ENCODE data around the gene NFATC2. TPM values are rescaled to one million over a fixed set of nuclear protein-coding genes. Genes with fewer than 3 reads are reported as not detected.
"Not testable (repeated sequence)": the region's sequence is repeated elsewhere in the genome, so short reads cannot be mapped to it uniquely, and the experiment has no call there.

Gene NFATC2
- total and polyA plus RNA-seq, 2 of the 4 experiments (the other 2 are of a cell fraction): 0.18 to 0.38 TPM

DNA sequence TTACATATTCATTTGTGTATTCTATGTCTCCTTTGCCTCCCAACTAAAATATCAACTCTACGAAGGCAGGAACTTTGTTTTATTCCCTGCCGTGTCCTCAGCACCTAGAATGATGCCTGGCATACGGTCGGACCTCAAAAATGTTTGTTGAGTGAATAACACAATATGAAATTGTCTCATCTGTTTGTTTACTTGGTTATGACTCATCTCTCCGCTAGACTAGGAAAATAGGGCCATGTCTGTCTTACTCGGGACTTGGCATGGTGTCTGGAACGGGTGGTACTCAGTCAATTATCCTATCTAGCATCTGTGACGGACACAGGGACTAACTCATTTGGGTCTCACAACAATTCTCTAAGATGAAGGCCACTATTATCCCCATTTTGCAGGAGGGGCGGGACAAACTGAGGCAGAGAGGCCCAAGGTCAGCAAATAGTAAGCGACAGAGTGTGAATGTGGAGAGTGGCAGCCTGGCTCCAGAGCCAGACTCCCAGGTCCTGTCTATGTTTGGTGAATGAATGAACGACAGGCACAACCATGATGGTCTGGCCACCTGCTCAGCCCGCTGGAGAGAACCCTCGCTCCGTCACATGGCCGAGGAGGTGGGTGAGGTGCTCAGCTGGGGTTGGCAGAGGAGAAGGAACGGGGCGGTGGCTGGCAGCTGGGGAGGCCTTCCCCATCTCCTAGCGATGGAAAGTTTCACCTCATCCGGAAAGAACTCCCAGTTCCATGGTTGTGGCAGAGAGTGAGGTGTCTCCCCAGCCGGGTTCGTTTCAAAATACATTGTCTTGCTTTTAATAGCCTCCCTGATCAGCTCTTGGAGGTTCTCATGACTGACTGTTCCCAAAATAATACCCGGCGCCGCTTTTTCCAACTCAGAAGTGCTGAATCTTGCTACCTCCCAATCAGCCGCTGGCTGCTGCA is 27.6 kb upstream of the NFATC2 start:
- no peaks in the 10 kb centered on the region for H3K36me3 ChIP-seq (ENCODE audit: control insufficient read depth, insufficient read depth, low read length)
- no peak for TF ChIP-seq NFE2L2 (IDR thresholded peaks at IDR 0.05; ENCODE audit: low read depth, low read length)
- TF ChIP-seq FOS (IDR thresholded peaks at IDR 0.05; ENCODE audit: low read depth, low read length): peak; percentile 12; the same call in 1 of the 2 replicates
- no peak for DNase-seq
- CTCF ChIA-PET: no interaction called here
- no peak overlapping the region for H2BK120ac ChIP-seq (ENCODE audit: low read depth, low read length)
- H4K8ac ChIP-seq (ENCODE audit: low read depth in 2 of 2, low read length in 2 of 2): no peak overlapping the region
- no peaks in the 10 kb centered on the region for H4K20me1 ChIP-seq (ENCODE audit: insufficient read depth, low read length)
- no peak overlapping the region for H3K56ac ChIP-seq (ENCODE audit: extremely low read depth, insufficient read depth, low read length)
- H3K4me3 ChIP-seq (ENCODE audit: insufficient read depth, low read depth, low read length): no peak overlapping the region
- dilution Hi-C loops (cut with HindIII; ENCODE audit: low sequenced_read_pairs, unreplicated experiment): no loop called here
- H3K23ac ChIP-seq (ENCODE audit: low read depth, low read length): no peak overlapping the region
- H3K27ac ChIP-seq (ENCODE audit: insufficient read depth, low read length): no peak overlapping the region
- POLR2A ChIA-PET (ENCODE audit: unreplicated experiment): no interaction called here
- H2BK20ac ChIP-seq (ENCODE audit: low read depth, low read length): no peak overlapping the region
- in situ Hi-C loops (cut with MboI; ENCODE audit: low sequenced_read_pairs): no loop called here
- H3K14ac ChIP-seq (replicated peaks; ENCODE audit: low read depth, low read length): 0 out of 2 replicates have a peak overlapping the region, but pooled peaks have one; percentile 29
- no peak overlapping the region for H4K91ac ChIP-seq (ENCODE audit: insufficient read depth, low read depth, low read length)
- no peak overlapping the region for H2AK5ac ChIP-seq (ENCODE audit: low read depth, low read length)
- H3K27me3 ChIP-seq (ENCODE audit: control insufficient read depth, insufficient read depth, low read length): peaks cover 2% of the 10 kb centered on the region
- no peak overlapping the region for H3K9ac ChIP-seq (ENCODE audit: low read depth, low read length)
- peaks cover 4% of the 10 kb centered on the region; the same call in 1 of the 2 replicates for H3K4me1 ChIP-seq (ENCODE audit: control insufficient read depth, insufficient read depth, low read length)
- H3K9me1 ChIP-seq (ENCODE audit: insufficient read depth, low read length): 0 out of 2 replicates have a peak, but pooled peaks cover 3% of the 10 kb centered on the region
- peaks cover 5% of the 10 kb centered on the region for H3K9me3 ChIP-seq (ENCODE audit: control insufficient read depth, insufficient read depth, low read length)
- no peak overlapping the region for H3K18ac ChIP-seq (ENCODE audit: low read depth, low read length)
- peak overlapping the region; percentile 66 for H2AFZ ChIP-seq (replicated peaks; ENCODE audit: low read length, poor library complexity)
- no TSS peak for BruUV-seq (replicated peaks)
- WGBS, 2 experiments (ENCODE audit: extremely low coverage in 2 of 2, insufficient read length in 1 of 2): 67% methylated on average over 10 of the region's 25 CpGs; no CpG with 5 or more reads in 1 of the 2 experiments
- no peak overlapping the region for H3K4ac ChIP-seq (ENCODE audit: low read depth, low read length)
- H4K5ac ChIP-seq (ENCODE audit: low read depth, low read length): no peak overlapping the region
- H3K4me2 ChIP-seq (ENCODE audit: low read depth, low read length): peak overlapping the region; percentile 10; the same call in 1 of the 2 replicates
- H3K79me1 ChIP-seq (ENCODE audit: low read depth in 1 of 2, low read length in 2 of 2): no peaks in the 10 kb centered on the region
- intact Hi-C loops (cut with micrococcal nuclease): no loop called here
- H2AK9ac ChIP-seq (replicated peaks; ENCODE audit: low read depth, low read length, poor library complexity): no peak overlapping the region
- H2BK5ac ChIP-seq (ENCODE audit: low read depth, low read length, poor library complexity, severe bottlenecking): no peak overlapping the region
- H2BK15ac ChIP-seq (ENCODE audit: low read depth, low read length): no peak overlapping the region
- no peak for ATAC-seq (ENCODE audit: low read depth)

DNA sequence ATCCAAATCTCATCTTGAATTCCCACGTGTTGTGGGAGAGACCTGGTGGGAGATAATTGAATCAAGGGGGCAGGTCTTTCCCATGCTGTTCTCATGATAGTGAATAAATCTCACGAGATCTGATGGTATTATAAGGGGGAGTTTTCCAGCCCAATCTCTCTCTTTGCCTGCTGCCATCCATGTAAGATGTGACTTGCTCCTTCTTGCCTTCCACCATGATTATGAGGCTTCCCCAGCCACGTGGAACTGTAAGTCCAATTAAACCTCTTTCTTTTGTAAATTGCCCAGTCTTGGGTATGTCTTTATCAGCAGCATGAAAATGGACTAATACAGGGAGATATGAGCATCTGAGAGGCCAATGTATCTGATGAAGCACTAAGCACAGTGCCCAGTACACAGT is 26.0 kb upstream of the NFATC2 start:
- dilution Hi-C loops (cut with HindIII; ENCODE audit: low sequenced_read_pairs, unreplicated experiment); H2AK5ac ChIP-seq (ENCODE audit: low read depth, low read length); H3K36me3 ChIP-seq (ENCODE audit: control insufficient read depth, insufficient read depth, low read length); intact Hi-C loops (cut with micrococcal nuclease); H2AK9ac ChIP-seq (replicated peaks; ENCODE audit: low read depth, low read length, poor library complexity); CTCF ChIA-PET; H3K79me1 ChIP-seq (ENCODE audit: low read depth in 1 of 2, low read length in 2 of 2); H3K56ac ChIP-seq (ENCODE audit: extremely low read depth, insufficient read depth, low read length); H4K20me1 ChIP-seq (ENCODE audit: insufficient read depth, low read length); H3K14ac ChIP-seq (replicated peaks; ENCODE audit: low read depth, low read length); H2BK20ac ChIP-seq (ENCODE audit: low read depth, low read length); H3K4ac ChIP-seq (ENCODE audit: low read depth, low read length); H2AFZ ChIP-seq (replicated peaks; ENCODE audit: low read length, poor library complexity); H4K5ac ChIP-seq (ENCODE audit: low read depth, low read length); ATAC-seq (ENCODE audit: low read depth); BruUV-seq (replicated peaks); H3K23ac ChIP-seq (ENCODE audit: low read depth, low read length); H4K91ac ChIP-seq (ENCODE audit: insufficient read depth, low read depth, low read length); H3K9me1 ChIP-seq (ENCODE audit: insufficient read depth, low read length); H3K27me3 ChIP-seq (ENCODE audit: control insufficient read depth, insufficient read depth, low read length); H3K27ac ChIP-seq (ENCODE audit: insufficient read depth, low read length); H3K4me2 ChIP-seq (ENCODE audit: low read depth, low read length); H3K9me3 ChIP-seq (ENCODE audit: control insufficient read depth, insufficient read depth, low read length); H2BK15ac ChIP-seq (ENCODE audit: low read depth, low read length); POLR2A ChIA-PET (ENCODE audit: unreplicated experiment); H4K8ac ChIP-seq (ENCODE audit: low read depth in 2 of 2, low read length in 2 of 2); H3K18ac ChIP-seq (ENCODE audit: low read depth, low read length); H2BK5ac ChIP-seq (ENCODE audit: low read depth, low read length, poor library complexity, severe bottlenecking); H2BK120ac ChIP-seq (ENCODE audit: low read depth, low read length); in situ Hi-C loops (cut with MboI; ENCODE audit: low sequenced_read_pairs); H3K4me3 ChIP-seq (ENCODE audit: insufficient read depth, low read depth, low read length); H3K9ac ChIP-seq (ENCODE audit: low read depth, low read length); DNase-seq; H3K4me1 ChIP-seq (ENCODE audit: control insufficient read depth, insufficient read depth, low read length): not testable (repeated sequence)
- no CpG with 5 or more reads among the region's 3 CpGs for WGBS, 2 experiments (ENCODE audit: extremely low coverage in 2 of 2, insufficient read length in 1 of 2)

Measured in IMR-90 (cell line).